ENCODE results near the gene MZT2A.
"Not testable (repeated sequence)": the region's sequence is repeated elsewhere in the genome, so short reads cannot be mapped to it uniquely, and the experiment has no call there.

Gene MZT2A

DNA sequence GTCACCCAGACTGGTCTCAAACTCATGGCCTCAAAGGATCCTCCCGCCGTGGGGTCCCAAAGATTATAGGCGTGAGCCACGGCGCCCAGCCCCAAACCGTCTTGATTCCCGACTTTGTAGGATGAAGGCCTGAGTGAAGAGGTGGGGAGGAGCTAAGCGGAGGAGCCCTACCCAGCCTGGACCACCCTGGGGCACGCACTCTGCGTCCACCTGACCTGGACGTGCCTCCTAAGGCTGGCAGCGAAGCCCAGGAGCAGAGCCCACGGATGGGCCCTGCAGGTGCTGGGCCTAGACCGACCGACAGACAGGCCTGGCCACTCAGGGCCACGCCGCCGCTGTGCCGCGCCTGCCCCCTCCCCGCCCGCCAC lies 744 bp downstream of the MZT2A start:
- DNase-seq (ENCODE audit: low spot score), result not testable (repeated sequence)

DNA sequence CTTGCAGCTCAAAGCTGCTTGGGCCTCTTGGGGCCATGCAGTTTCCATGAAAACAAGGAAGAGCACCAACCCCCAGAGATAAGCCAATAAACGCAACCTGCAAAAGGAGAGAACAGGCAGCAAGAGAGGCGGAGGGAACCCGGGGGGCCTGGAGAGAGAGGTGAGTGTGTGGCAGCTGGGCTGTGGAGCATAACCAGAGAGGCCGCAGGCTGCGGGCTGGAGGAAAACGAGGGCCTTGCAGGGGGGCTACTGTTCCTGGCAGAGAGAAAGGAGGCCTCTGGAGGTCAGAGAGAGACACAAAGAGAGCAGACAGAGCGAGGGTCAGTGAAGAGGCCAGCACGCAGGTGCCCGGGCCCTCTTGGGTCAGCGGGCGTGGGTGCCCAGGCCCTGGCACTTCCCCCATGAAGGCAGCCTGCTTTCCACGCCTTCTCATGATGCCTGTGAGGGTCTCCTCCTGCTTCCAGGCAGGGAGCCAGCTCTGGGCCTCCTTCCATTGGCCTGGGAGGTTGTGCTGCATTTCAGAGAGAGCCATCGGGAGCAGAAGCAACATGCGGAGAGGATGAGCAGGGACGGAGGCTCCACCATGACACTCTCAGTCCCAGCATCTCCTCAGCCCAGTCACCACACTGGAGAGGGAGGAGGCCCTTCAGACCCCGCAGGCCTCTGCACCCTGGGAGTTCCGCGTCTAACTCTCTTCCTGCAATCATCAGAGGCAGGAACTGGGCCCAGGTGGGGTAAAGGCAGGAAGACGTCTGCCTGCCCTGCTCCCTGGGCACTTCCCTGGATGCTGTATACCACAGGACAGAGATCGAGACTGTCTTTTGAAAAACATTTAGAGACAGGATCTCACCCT lies 1.4 kb downstream of the MZT2A start:
- not testable (repeated sequence) for DNase-seq (ENCODE audit: low spot score)

DNA sequence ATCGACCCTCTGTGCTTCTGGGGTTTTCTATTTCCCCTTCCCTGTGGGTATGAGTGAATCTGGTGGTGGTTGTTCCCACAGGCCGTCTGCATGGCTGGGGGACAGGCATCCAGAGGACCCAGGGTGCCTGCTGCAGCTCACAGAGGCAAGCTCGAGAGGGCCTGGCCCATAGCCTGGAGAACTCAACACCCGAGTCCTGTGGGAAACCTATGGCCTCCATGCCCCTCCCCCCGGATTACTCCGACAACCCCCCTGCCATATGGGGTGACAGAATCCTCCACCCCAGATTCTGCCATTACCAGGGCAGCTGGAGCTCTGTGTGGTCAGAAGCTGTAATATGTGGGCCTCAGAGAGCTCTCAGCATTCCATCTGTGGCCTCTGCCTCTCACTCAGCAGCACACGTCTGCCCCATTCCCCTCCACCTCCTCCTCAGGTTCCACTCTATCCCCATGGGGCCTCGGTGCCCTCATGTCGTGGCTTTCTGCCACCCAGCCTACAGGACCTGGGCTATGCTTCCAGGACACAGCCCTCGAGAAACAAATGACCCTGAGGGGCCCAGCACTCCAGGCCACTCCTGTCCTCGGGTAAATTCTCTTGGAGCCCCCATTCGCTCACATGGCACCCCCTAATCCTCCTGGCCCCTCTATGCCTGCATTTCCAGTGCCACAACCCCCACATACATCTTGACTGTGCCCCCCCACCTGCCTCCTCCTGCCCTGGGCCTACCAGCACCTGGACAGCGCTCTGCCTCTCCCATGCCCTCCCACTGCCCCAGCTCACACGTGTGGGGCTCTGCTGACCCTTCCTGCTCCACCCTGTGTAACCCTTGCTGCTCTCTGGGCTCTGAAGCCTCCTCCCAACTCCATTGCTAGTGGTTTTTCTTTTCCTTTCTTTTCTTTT lies 3.6 kb downstream of the MZT2A start:
- no peak for DNase-seq (ENCODE audit: low spot score)

DNA sequence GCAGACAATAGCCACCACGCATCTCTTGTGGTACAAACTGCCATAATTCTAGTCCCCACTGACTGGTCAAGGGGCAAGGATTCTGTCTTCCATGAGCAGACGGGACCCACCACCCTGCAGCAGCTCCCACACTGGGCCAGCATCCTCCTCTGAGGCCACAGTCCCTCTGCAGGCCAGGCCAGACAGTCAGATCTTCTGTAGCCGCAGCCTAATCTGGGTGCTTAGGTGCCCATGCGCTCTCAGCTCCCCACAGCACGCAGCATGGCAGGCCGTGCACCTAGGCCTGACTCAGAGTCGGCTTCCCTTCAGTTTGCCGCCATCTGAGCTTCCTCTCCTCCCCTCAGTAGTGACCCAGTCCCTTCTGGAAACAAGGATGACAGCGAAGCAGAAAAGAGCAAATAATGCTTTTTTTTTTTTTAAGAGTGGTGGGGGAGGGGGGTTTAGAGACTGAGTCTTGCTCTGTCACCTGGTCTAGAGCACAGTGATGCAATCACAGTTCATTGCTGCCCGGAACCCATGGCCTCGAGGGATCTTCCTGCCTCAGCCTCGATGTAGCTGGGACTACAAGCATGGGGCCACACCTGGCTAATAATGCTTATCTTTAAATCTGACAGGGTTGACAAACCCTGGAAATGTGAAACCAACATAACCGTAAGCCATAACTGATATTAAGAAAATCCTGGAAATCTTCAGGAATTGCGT lies 5.8 kb downstream of the MZT2A start:
- not testable (repeated sequence) for DNase-seq (ENCODE audit: low spot score)

DNA sequence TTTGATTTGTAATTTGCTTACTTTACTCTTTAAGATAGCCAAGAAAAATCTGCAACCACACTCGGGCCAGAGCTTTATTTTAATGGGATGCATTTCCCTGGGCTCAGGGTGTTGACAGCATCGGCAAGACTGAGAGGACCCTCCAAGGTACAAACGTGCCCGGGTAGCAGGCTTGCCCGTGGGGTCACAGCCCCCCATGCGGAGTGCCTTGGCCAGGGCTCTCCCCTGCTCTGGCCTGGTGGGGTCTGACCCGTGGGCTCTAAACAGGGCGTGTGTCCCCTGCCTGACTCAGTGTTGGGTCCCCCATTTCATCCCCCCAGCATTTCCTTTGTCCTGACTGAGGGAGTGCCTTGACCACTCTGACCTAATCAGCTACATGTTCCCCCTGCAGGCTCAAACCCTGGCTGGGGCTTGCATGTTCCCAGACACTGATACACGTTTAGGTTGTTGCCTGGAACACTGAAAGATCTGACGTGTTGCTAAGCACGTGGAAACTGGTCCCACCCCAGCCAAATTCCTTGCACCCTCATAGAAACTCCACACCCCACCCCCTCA lies 7.2 kb downstream of the MZT2A start:
- DNase-seq (ENCODE audit: low spot score), result not testable (repeated sequence)

DNA sequence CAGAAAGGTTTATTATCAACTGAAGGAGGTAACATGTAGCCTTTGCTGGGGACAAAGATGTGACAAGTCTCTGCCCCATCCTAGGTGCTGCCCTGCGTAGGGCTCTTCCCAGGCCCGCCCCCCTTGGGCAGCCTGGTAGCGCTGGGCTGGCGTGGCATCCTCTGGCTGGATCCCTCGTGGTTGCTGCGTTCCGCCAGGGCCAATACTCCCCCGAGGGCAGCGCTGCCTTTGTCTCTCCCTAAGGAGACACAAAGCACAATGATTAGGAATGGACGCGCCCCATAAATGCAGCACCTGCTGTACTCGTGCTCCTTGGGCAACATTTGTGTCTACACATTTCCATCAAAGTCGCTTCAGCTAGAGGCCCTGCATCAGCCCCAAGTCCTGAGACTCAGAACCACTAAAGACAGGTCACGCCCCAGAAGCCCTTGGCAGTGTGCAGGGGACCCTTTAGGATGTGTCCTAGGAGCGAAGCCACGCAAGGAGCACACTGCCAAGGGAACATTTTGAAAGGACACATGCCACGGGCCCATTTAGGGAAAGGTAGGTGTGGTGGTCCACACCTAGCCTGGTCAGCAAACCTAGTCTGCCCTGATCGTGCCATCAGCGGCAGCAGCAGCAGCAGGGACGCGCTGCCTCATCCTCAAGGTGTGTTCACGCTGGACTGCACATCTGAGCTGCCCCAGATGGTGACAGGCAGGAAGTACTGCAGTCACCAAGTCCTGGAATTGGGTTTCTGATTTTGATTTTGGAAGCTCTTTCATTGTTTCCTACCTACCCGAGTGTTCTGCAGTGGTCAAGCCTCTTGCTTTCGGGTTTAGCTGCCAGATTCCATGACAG lies 8.0 kb downstream of the MZT2A start:
- not testable (repeated sequence) for DNase-seq (ENCODE audit: low spot score)

DNA sequence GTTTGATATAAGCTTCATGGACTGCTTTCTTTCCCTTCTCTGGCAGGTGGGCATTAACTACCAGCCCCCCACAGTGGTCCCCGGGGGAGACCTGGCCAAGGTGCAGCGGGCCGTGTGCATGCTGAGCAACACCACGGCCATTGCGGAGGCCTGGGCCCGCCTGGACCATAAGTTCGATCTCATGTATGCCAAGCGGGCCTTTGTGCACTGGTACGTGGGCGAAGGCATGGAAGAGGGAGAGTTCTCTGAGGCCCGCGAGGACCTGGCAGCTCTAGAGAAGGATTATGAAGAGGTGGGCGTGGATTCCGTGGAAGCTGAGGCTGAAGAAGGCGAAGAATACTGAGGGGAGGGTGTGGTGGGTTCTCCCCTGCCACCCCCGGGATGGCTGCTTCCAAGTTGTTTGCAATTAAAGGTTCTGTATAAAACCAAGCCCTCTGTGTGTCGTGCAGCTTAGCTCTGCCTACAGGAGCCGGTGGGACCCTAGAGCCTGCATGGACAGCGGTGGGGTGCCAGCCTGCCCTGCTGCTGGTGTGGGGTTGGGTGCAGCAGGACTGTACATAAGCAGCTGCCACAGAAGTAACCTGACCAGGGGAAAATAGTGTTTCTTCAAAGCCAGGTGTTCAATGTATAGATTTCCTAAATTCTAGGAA lies 9.6 kb downstream of the MZT2A start:
- not testable (repeated sequence) for DNase-seq (ENCODE audit: low spot score)

DNA sequence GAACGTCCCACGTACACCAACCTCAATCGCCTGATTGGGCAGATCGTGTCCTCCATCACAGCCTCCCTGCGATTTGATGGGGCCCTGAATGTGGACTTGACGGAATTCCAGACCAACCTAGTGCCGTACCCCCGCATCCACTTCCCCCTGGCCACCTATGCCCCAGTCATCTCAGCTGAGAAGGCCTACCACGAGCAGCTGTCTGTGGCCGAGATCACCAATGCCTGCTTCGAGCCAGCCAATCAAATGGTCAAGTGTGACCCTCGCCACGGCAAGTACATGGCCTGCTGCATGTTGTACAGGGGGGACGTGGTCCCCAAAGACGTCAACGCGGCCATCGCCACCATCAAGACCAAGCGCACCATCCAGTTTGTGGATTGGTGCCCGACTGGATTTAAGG lies 11.8 kb downstream of the MZT2A start:
- not testable (repeated sequence) for DNase-seq (ENCODE audit: low spot score)

DNA sequence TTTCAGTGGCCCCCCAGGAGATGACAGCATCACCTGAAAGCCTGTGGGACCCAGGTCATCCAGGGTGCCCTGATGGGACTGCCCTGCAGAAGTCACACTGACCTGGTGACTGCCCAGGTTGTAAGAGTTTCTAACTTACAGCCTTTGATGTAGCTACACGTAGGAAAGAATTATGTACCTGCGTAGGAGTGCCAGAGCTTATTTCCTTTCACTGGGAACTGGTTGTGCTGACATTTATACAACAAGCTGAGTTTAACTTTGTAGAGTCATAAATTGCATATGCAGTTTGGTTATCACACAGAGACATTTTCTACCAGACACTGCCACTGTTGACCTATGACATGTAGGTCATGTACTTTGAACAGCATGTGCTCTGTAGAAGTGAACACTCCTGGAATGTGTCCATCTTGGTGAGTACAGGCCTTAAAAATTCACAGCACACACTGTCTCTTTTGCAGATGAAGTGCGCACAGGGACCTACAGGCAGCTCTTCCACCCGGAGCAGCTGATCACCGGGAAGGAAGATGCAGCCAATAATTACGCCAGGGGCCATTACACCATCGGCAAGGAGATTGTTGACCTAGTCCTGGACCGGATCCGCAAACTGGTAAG lies 13.2 kb downstream of the MZT2A start:
- not testable (repeated sequence) for DNase-seq (ENCODE audit: low spot score)

DNA sequence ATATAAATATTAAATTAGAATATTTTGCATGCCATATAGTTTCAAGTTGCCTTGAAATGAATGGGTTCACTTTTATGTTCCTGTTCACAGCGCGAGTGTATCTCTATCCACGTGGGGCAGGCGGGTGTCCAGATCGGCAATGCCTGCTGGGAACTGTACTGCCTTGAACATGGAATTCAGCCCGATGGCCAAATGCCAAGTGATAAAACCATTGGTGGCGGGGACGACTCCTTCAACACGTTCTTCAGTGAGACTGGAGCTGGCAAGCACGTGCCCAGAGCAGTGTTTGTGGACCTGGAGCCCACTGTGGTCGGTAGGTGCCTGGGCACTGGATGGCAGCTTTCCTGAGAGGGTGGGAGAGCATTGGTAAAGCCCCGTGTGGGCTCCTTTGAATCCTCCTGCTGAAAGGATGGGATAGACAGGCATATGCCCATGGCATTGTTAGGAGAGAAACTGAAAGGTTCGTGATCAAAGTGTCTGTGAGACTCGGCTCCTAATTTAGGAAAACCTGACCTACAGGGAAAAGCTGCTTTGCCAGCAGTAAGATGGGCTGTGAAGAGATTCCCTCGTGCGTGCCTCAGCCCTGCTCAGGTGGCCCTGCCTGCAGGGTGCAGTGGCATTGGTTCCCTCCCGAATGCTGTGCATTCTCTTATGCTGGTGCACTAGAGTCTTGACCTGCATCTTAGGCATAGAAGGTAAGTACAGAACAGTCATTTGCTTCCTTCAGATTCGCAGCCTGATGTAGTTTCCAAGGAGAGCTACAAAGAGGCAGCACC lies 13.9 kb downstream of the MZT2A start:
- DNase-seq (ENCODE audit: low spot score), result not testable (repeated sequence)

DNA sequence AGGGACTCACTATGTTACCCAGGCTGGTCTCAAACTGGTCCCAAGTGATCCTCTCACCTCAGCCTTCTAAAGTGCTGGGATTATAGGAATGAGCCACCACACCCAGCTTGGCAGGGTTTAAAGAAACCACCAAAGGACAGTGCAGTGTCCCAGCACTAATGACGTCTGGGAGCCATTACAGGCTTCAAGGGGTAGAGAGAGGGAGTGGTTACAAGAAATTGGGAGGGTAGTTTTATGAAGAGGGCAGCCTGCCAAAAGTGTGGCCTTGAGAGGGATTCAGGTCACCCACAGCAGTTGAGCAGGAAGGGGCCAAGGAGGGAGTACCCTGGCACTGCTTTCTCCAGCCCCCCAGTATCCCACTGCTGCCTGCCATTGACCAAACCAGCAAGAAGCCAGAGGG lies 15.0 kb downstream of the MZT2A start:
- not testable (repeated sequence) for DNase-seq (ENCODE audit: low spot score)

DNA sequence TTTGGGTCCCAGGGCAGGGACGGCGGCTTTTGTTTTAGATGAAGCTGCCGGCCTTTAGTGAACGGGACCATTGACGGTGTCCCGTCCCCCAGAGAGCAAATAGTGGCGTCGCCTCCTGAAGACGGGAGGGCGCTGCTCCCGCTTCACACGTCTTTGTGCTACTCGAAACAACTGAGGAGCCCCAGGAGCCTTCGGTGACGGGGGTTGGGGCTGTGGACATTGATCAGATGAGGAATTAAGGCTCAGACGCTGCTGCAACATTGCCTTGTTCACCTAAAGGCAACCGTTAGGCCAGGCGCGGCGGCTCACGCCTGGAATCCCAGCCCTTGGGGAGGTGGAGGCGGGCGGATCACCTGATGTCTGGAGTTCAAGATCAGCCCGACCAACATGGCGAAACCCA lies 15.8 kb downstream of the MZT2A start:
- not testable (repeated sequence) for DNase-seq (ENCODE audit: low spot score)

DNA sequence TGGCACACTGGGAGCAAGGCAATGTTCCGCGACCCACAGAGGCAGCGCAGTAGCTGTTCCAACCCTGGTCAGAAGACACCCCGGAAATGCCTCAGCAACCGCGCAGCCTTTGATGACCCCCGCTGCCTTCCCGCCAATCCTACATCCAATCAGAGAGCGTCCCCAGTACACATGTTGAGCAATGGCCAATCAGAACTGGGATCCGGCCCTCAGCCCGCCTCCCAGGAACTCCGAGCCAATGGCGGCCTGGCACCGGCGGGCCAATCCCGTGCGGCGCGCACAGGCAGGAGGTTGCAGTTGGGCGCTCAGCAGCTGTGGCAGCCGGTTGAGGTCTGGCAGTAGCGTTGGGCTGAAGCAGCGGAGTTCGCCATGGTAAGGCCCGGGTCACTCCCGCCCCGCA lies 16.4 kb downstream of the MZT2A start, which contains the start of gene TUBA3D:
Gene TUBA3D, plus strand, starts transcription at position 289 of the 400 bp plus-strand sequence. Its CDS starts 81 bp downstream, at position 370.
- DNase-seq (ENCODE audit: low spot score), result no peak

DNA sequence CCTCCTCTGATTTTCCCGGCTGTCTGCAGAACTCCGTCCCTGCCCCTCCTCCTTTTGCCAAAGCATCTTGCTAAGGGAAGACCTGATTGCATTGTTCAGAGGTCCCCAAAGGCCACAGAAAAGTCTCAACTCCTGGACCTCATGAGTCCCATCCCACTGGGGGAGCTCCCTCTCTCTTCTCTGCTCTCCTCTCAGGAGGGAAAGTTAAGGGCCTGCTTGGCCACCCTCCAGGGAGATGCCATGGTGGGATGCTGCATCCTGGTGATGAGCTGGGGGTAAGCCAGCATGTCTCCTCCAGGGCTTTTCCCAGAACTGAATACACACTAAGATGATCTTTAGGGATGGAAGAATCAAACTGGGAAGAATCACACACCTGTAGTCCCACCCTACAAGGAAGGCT lies 18.9 kb downstream of the MZT2A start:
- DNase-seq (ENCODE audit: low spot score), result not testable (repeated sequence)

DNA sequence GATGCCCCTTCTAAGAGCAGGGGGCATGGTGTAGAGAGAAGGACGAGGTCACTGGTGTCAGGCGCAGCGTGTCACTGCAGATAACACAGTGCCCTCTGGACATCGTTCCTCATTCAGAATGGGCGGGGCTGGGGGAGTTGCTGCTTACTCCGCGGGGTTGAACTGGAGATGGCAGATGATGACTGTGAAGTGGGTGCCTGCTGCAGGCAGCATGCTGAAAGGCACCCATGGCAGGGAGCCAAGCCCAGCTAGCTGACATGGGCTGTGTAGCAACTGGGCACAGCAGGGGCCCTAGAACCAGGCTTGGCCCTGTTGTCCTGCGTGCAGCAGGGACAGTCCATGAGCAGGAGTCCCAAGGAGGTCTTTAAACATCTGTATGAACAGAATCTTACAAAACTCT lies 20.6 kb downstream of the MZT2A start:
- DNase-seq (ENCODE audit: low spot score), result not testable (repeated sequence)

DNA sequence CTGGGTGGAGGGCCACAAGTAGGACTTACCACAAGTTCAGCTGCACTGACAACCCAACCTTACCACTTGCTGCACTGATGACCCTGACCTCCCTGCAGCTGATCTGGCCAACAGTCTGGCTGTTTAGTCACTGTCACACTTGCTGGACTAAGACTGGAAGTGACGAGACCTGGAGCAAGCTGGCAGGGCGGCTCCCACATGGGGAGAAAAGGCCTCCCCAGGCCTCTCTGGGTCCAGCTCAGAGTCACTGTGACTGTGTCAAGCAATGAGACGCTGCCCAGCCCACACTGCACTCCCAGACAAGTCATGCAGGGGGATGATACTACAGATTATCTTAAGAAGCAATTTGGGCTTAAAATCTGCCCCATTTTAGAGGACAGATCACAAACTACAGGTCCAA lies 21.3 kb downstream of the MZT2A start:
- DNase-seq (ENCODE audit: low spot score), result not testable (repeated sequence)

DNA sequence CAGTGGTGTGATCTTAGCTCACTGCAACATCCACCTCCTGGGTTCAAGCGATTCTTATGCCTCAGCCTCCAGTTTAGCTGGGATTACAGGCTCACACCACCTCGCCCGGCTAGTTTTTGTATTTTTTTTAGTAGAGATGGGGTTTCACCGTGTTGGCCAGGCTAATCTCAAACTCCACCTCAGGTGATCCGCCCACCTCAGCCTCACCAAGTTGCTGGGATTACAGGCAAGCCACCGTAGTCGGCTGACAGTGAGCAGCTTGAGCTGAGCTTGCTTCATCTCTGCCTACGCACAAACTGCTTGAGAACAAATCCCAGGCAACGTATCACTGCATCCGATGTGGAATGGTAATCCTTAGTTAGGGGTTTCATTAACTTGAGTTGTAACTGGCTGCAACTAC lies 24.5 kb downstream of the MZT2A start:
- not testable (repeated sequence) for DNase-seq (ENCODE audit: low spot score)

DNA sequence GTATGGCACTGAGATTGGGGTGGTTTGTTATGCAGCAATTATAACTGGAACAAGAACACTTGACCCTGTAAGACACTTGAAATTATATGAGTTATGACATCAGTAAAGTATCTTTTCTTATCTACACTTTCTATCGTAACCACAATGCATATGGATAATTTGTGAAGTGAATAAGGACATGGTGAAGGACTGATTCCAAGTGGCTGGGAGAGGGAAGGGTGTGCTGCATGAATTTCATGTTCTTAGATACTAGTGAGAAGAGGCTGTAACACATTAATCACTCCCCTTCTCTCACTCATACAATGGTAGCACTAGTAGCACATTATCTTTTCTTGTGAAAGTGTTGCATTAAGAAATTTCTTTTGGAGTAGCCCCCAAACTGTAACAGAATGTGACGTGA lies 37.3 kb downstream of the MZT2A start:
- DNase-seq (ENCODE audit: low spot score), result not testable (repeated sequence)

Data from hepatic stellate cell (primary cell).